Measurements from ENCODE around the gene UFD1.

DNA sequence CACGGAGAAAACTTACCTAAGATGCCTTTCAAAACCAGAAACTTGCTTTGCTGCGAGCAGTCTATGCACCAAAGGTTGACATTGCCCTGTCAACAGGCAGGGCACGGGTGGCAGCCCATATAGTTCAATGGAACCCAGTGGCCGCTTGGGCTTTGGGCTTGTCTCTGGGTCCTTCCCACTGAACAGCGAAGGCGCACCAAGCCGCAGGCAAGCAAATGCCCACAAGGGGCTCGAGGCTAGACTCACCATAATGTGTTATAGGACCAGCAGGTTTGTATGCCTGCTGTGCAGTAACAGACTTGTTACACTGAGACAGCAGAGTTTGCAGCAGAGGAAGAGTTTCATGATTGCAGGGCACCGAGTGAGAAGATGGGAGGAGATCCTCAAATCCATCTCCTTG lies 24.9 kb upstream of the UFD1 start:
- TF ChIP-seq EZH2phosphoT487 (IDR thresholded peaks at IDR 0.05) (no peak), EZH2 (IDR thresholded peaks at IDR 0.05) (no peak)
- TF ChIP-seq, protein P1, sequence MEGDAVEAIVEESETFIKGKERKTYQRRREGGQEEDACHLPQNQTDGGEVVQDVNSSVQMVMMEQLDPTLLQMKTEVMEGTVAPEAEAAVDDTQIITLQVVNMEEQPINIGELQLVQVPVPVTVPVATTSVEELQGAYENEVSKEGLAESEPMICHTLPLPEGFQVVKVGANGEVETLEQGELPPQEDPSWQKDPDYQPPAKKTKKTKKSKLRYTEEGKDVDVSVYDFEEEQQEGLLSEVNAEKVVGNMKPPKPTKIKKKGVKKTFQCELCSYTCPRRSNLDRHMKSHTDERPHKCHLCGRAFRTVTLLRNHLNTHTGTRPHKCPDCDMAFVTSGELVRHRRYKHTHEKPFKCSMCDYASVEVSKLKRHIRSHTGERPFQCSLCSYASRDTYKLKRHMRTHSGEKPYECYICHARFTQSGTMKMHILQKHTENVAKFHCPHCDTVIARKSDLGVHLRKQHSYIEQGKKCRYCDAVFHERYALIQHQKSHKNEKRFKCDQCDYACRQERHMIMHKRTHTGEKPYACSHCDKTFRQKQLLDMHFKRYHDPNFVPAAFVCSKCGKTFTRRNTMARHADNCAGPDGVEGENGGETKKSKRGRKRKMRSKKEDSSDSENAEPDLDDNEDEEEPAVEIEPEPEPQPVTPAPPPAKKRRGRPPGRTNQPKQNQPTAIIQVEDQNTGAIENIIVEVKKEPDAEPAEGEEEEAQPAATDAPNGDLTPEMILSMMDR (IDR thresholded peaks at IDR 0.05): peak; percentile 25
